Renal cortical epithelial cell (primary cell): ENCODE results near the gene FAM13C. TPM values are rescaled to one million over a fixed set of nuclear protein-coding genes. Genes with fewer than 3 reads are reported as not detected.
"Not testable (repeated sequence)": the region's sequence is repeated elsewhere in the genome, so short reads cannot be mapped to it uniquely, and the experiment has no call there.

Experiments used
- DNase-seq: peaks from one replicate; pipeline ENCODE4 v3.0.0-alpha.2; 2011; ENCODE audit warnings: low read depth
- total RNA-seq: library from RNA; depleted of rRNA; stranded (reverse); fragments of >200 nt; gene quantifications from 2 replicates; pipeline ENCODE4 v1.2.3, GENCODE V29; 2014

Gene FAM13C
- total RNA-seq, 1 donor from 2014 or later, result 0.20 TPM

- DNase-seq, result peak; percentile 59
Measured at GRCh38 chr10:59234816-59235429, 127.4 kb downstream of the FAM13C start.

GRCh38 chr10:59234194-59234593 is 128.2 kb downstream of the FAM13C start:
- peak; percentile 9 for DNase-seq

- DNase-seq, result no peak
Measured at GRCh38 chr10:59229441-59229840, 132.9 kb downstream of the FAM13C start.

GRCh38 chr10:59227136-59227673 is 135.1 kb downstream of the FAM13C start:
- DNase-seq, result no peak

- no peak for DNase-seq
Measured at GRCh38 chr10:59225211-59225610, 137.1 kb downstream of the FAM13C start.

GRCh38 chr10:59223597-59223996 is 138.8 kb downstream of the FAM13C start:
- DNase-seq, result not testable (repeated sequence)

GRCh38 chr10:59222788-59223187 is 139.6 kb downstream of the FAM13C start:
- DNase-seq, result peak; percentile 55

- no peak for DNase-seq
Measured at GRCh38 chr10:59216178-59216869, 146.0 kb downstream of the FAM13C start.

- no peak for DNase-seq
Measured at GRCh38 chr10:59214160-59214559, 148.2 kb downstream of the FAM13C start.

- no peak for DNase-seq
Measured at GRCh38 chr10:59212301-59212798, 150.0 kb downstream of the FAM13C start.

- DNase-seq, result no peak
Measured at GRCh38 chr10:59206204-59206720, 156.1 kb downstream of the FAM13C start.

Other genes with a start within 250 kb of the FAM13C start
- 0.15 and 0.35 TPM in 2 replicates for gene PHYHIPL, start 185.9 kb downstream of the FAM13C start, total RNA-seq